ENCODE data around the gene IP6K3.

- TF ChIP-seq CTCF (IDR thresholded peaks at IDR 0.05) (no peak), POLR2AphosphoS5 (IDR thresholded peaks at IDR 0.05) (no peak), POLR2A (IDR thresholded peaks at IDR 0.05) (no peak)
Observed at GRCh38 chr6:33746036-33746600, 587 bp downstream of the IP6K3 start.
